HepG2 (cell line): Measurements from ENCODE around the gene NOS1AP. TPM values are rescaled to one million over a fixed set of nuclear protein-coding genes. Genes with fewer than 3 reads are reported as not detected.

Experiments used
- ATF7 ChIP-seq, 2 experiments: fragments of 450-650 bp in 1 of 2; sonication (generic) in 1 of 2; formaldehyde crosslinking in 1 of 2; IDR thresholded peaks; 2 replicates each; pipeline versions ENCODE4 v1.4.0 to v1.6.1; 2016 to 2020; ENCODE audit warnings: antibody characterized with exemption in 1 of 2, mild to moderate bottlenecking in 1 of 2, missing genetic modification reagents in 1 of 2
- E2F5 ChIP-seq: sonication (generic); formaldehyde crosslinking; conservative IDR thresholded peaks from 2 replicates; pipeline ENCODE4 v1.4.0; 2020; ENCODE audit warnings: missing genetic modification reagents
- GATAD1 ChIP-seq: IDR thresholded peaks from 2 replicates; pipeline ENCODE4 v1.6.1; 2016; ENCODE audit warnings: missing genetic modification reagents, missing compliant biosample characterization
- HOMEZ ChIP-seq: IDR thresholded peaks from 2 replicates; pipeline ENCODE4 v1.6.1; 2016; ENCODE audit warnings: low read depth
- ISL2 ChIP-seq: sonication (generic); formaldehyde crosslinking; IDR thresholded peaks from 2 replicates; pipeline ENCODE4 v1.5.0; 2020; ENCODE audit warnings: missing genetic modification reagents
- KDM6A ChIP-seq: IDR thresholded peaks from 2 replicates; pipeline ENCODE4 v1.6.1; 2016; ENCODE audit warnings: low read depth
- MIER3 ChIP-seq: IDR thresholded peaks from 2 replicates; pipeline ENCODE4 v1.6.1; 2016; ENCODE audit warnings: missing compliant biosample characterization, borderline replicate concordance
- MLX ChIP-seq: IDR thresholded peaks from 2 replicates; pipeline ENCODE4 v1.6.1; 2016
- RBAK ChIP-seq: sonication (generic); formaldehyde crosslinking; IDR thresholded peaks from 2 replicates; pipeline ENCODE4 v1.5.1; 2020; ENCODE audit warnings: mild to moderate bottlenecking, missing genetic modification reagents
- RELA ChIP-seq: sonication (generic); formaldehyde crosslinking; IDR thresholded peaks from 2 replicates; pipeline ENCODE4 v1.4.0; 2020; ENCODE audit warnings: missing genetic modification reagents
- RFXAP ChIP-seq: sonication (generic); formaldehyde crosslinking; IDR thresholded peaks from 2 replicates; pipeline ENCODE4 v1.4.0; 2020; ENCODE audit warnings: missing genetic modification reagents, borderline replicate concordance
- RNF2 ChIP-seq: fragments of 450-650 bp; conservative IDR thresholded peaks from 2 replicates; pipeline ENCODE4 v1.6.1; 2016; ENCODE audit warnings: low read depth
- RXRB ChIP-seq: IDR thresholded peaks from 2 replicates; pipeline ENCODE4 v1.6.1; 2016; ENCODE audit warnings: borderline replicate concordance, missing genetic modification reagents, missing compliant biosample characterization
- STAT5B ChIP-seq: sonication (generic); formaldehyde crosslinking; IDR thresholded peaks from 2 replicates; pipeline ENCODE4 v1.4.0; 2020; ENCODE audit warnings: missing genetic modification reagents
- ZBTB10 ChIP-seq: sonication (generic); formaldehyde crosslinking; IDR thresholded peaks from 2 replicates; pipeline ENCODE4 v1.4.0; 2020; ENCODE audit warnings: missing genetic modification reagents, borderline replicate concordance
- ZFP36L1 ChIP-seq: sonication (generic); formaldehyde crosslinking; IDR thresholded peaks from 2 replicates; pipeline ENCODE4 v1.8.0; 2022; ENCODE audit warnings: mild to moderate bottlenecking, missing genetic modification reagents, moderate library complexity
- ZNF232 ChIP-seq: sonication (generic); formaldehyde crosslinking; IDR thresholded peaks from 2 replicates; pipeline ENCODE4 v1.4.0; 2020; ENCODE audit warnings: missing genetic modification reagents, borderline replicate concordance
- ZNF331 ChIP-seq: sonication (generic); formaldehyde crosslinking; IDR thresholded peaks from 2 replicates; pipeline ENCODE4 v1.4.0; 2020; ENCODE audit warnings: missing genetic modification reagents
- ZNF737 ChIP-seq: sonication (generic); formaldehyde crosslinking; IDR thresholded peaks from 2 replicates; pipeline ENCODE4 v1.5.0; 2020; ENCODE audit warnings: missing genetic modification reagents, mild to moderate bottlenecking, borderline replicate concordance
- ZNF839 ChIP-seq: sonication (generic); formaldehyde crosslinking; IDR thresholded peaks from 2 replicates; pipeline ENCODE4 v1.4.0; 2020; ENCODE audit warnings: missing genetic modification reagents, mild to moderate bottlenecking, borderline replicate concordance
- polyA plus RNA-seq, 8 experiments: library from polyadenylated mRNA; depleted of rRNA in 3 of 8; stranded (reverse) in 7 of 8; unstranded in 1 of 8; fragments of >200 nt; fragmentation: Illumina TruSeq in 4 of 8; extraction: Trizol in 4 of 8; gene quantifications; 2 replicates each; pipeline versions ENCODE4 v1.2.1 to v1.2.3, GENCODE V29; 2011 to 2016; ENCODE audit warnings: low read depth in 4 of 8, missing spikeins in 1 of 8, mixed read lengths in 1 of 8; ENCODE audit not compliant: insufficient read depth in 1 of 8
- total RNA-seq, 5 experiments: library from RNA; depleted of rRNA; stranded (reverse); fragments of >200 nt; fragmentation: Illumina TruSeq; extraction: Trizol; gene quantifications; 2 replicates each; pipeline ENCODE4 v1.2.3, GENCODE V29; 2016; ENCODE audit warnings: low read depth in 1 of 5
- TF ChIP-seq, protein P1 (sequence below): sonication (generic); formaldehyde crosslinking; IDR thresholded peaks from 2 replicates; pipeline ENCODE4 v1.4.0; 2020; ENCODE audit warnings: missing genetic modification reagents

Gene NOS1AP
- total and polyA plus RNA-seq, 2 of the 13 experiments (the other 11 are each of a cell fraction or from before 2014, with no cell fraction given): 2.0 to 3.3 TPM

DNA sequence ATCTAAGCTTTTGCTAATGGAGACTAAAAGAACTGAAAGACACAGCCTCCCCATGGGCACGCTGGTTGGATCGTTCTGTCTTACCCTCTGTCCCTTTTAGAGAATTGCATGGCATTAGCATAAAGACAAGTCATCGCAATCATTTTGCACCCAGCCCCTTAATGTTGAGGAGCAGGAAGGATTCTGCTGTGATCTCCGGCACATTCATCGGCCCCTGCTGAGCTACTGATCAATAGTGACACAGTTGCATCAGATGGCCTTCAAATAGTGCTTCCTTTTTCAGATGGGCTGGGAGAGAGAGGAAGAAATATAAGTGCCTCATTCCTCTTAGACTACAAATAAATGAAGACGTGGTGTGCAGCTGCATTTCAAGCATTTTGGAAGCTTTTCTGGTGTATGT lies 75.4 kb downstream of the NOS1AP start (continued):
- no peak for TF ChIP-seq ZBTB10
- TF ChIP-seq ZNF737 (CRISPR knock-in tag): no peak
- no peak for TF ChIP-seq RELA
- TF ChIP-seq GATAD1 (CRISPR knock-in tag): no peak
- no peak for TF ChIP-seq ISL2 (CRISPR knock-in tag)
- TF ChIP-seq ZNF232 (CRISPR knock-in tag): no peak
- TF ChIP-seq, protein P1, sequence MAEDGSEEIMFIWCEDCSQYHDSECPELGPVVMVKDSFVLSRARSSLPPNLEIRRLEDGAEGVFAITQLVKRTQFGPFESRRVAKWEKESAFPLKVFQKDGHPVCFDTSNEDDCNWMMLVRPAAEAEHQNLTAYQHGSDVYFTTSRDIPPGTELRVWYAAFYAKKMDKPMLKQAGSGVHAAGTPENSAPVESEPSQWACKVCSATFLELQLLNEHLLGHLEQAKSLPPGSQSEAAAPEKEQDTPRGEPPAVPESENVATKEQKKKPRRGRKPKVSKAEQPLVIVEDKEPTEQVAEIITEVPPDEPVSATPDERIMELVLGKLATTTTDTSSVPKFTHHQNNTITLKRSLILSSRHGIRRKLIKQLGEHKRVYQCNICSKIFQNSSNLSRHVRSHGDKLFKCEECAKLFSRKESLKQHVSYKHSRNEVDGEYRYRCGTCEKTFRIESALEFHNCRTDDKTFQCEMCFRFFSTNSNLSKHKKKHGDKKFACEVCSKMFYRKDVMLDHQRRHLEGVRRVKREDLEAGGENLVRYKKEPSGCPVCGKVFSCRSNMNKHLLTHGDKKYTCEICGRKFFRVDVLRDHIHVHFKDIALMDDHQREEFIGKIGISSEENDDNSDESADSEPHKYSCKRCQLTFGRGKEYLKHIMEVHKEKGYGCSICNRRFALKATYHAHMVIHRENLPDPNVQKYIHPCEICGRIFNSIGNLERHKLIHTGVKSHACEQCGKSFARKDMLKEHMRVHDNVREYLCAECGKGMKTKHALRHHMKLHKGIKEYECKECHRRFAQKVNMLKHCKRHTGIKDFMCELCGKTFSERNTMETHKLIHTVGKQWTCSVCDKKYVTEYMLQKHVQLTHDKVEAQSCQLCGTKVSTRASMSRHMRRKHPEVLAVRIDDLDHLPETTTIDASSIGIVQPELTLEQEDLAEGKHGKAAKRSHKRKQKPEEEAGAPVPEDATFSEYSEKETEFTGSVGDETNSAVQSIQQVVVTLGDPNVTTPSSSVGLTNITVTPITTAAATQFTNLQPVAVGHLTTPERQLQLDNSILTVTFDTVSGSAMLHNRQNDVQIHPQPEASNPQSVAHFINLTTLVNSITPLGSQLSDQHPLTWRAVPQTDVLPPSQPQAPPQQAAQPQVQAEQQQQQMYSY (CRISPR knock-in tag): no peak
- no peak for TF ChIP-seq ZNF839 (CRISPR knock-in tag)
- TF ChIP-seq ZNF331: no peak
- no peak for TF ChIP-seq MLX (CRISPR knock-in tag)
- TF ChIP-seq KDM6A: no peak
- peak; percentile 65 for TF ChIP-seq RXRB
- no peak for TF ChIP-seq ZFP36L1 (CRISPR knock-in tag)
- TF ChIP-seq ATF7 (IDR thresholded peaks at IDR 0.05): no peak
- TF ChIP-seq ATF7 (CRISPR knock-in tag; IDR thresholded peaks at IDR 0.05): no peak
- TF ChIP-seq RNF2: no peak
- TF ChIP-seq STAT5B (CRISPR knock-in tag): no peak
- no peak for TF ChIP-seq MIER3 (CRISPR knock-in tag)
- TF ChIP-seq E2F5 (CRISPR knock-in tag): no peak
- TF ChIP-seq RFXAP: no peak
- TF ChIP-seq RBAK (CRISPR knock-in tag): no peak
- no peak for TF ChIP-seq HOMEZ
